IMR-90 (cell line): ENCODE measurements around the gene LGALS4. TPM values are rescaled to one million over a fixed set of nuclear protein-coding genes. Genes with fewer than 3 reads are reported as not detected.

Experiments
- ATAC-seq: fragments of 200-7000 bp; cut with Tn5 transposase; 2 replicates; pipeline ENCODE4 v1.9.1; 2020; ENCODE audit warnings: low read depth, mild to moderate bottlenecking, moderate library complexity
- BruUV-seq: library from RNA; stranded (reverse); fragments of 400-500 nt; replicated peaks from 2 replicates; lab custom pipeline; 2021; lab: Mats Ljungman, UMichigan
- CTCF ChIA-PET: fragments of 300-600 bp; formaldehyde crosslinking; extraction: SDS; loops from one replicate; lab custom pipeline; 2021; ENCODE audit warnings: antibody characterized with exemption; lab: Yijun Ruan, JAX
- POLR2A ChIA-PET: fragments of 300-600 bp; sonication (Branson Sonifier 250); formaldehyde crosslinking; loops from one replicate; lab custom pipeline; 2022; ENCODE audit warnings: antibody characterized with exemption; ENCODE audit not compliant: unreplicated experiment; lab: Charles Lee
- DNase-seq: peaks from one replicate; pipeline ENCODE4 v3.0.0; 2013
- H2AFZ ChIP-seq: replicated peaks from 2 replicates; pipeline ENCODE3; 2013; ENCODE audit warnings: low read length, mild to moderate bottlenecking; ENCODE audit not compliant: poor library complexity
- H2AK5ac ChIP-seq: 2 replicates; pipeline ENCODE4 v1.6.1; 2013; ENCODE audit warnings: low read depth, low read length, inconsistent platforms
- H2AK9ac ChIP-seq: replicated peaks from 2 replicates; pipeline ENCODE3; 2013; ENCODE audit warnings: mild to moderate bottlenecking, low read depth, low read length, moderate library complexity; ENCODE audit not compliant: poor library complexity
- H2BK120ac ChIP-seq: 2 replicates; pipeline ENCODE4 v1.6.1; 2013; ENCODE audit warnings: low read depth, low read length, inconsistent platforms
- H2BK15ac ChIP-seq: 3 replicates; pipeline ENCODE4 v1.6.1; 2013; ENCODE audit warnings: low read depth, low read length, inconsistent platforms
- H2BK20ac ChIP-seq: 2 replicates; pipeline ENCODE4 v1.6.1; 2013; ENCODE audit warnings: low read depth, mild to moderate bottlenecking, inconsistent platforms, low read length, moderate library complexity
- H2BK5ac ChIP-seq: 2 replicates; pipeline ENCODE4 v1.6.1; 2013; ENCODE audit warnings: mild to moderate bottlenecking, low read depth, low read length, inconsistent platforms; ENCODE audit not compliant: poor library complexity, severe bottlenecking
- H3K14ac ChIP-seq: replicated peaks from 2 replicates; pipeline ENCODE4 v1.6.1; 2013; ENCODE audit warnings: low read depth, low read length, inconsistent platforms
- H3K18ac ChIP-seq: 2 replicates; pipeline ENCODE4 v1.6.1; 2013; ENCODE audit warnings: low read depth, low read length, control low read depth
- H3K23ac ChIP-seq: 2 replicates; pipeline ENCODE4 v1.6.1; 2013; ENCODE audit warnings: low read depth, low read length, inconsistent platforms
- H3K27ac ChIP-seq: 2 replicates; pipeline ENCODE4 v1.5.1; 2013; ENCODE audit warnings: mild to moderate bottlenecking, control low read depth, low read length; ENCODE audit not compliant: insufficient read depth
- H3K27me3 ChIP-seq: 2 replicates; pipeline ENCODE4 v1.6.1; 2013; ENCODE audit warnings: low read length; ENCODE audit not compliant: control insufficient read depth, insufficient read depth
- H3K36me3 ChIP-seq: 2 replicates; pipeline ENCODE4 v1.6.1; 2013; ENCODE audit warnings: low read length, mixed read lengths; ENCODE audit not compliant: control insufficient read depth, insufficient read depth
- H3K4ac ChIP-seq: 2 replicates; pipeline ENCODE4 v1.6.1; 2013; ENCODE audit warnings: low read depth, low read length, inconsistent platforms
- H3K4me1 ChIP-seq: 2 replicates; pipeline ENCODE4 v1.6.1; 2013; ENCODE audit warnings: low read length, mixed read lengths; ENCODE audit not compliant: control insufficient read depth, insufficient read depth
- H3K4me2 ChIP-seq: 2 replicates; pipeline ENCODE4 v1.6.1; 2013; ENCODE audit warnings: low read depth, mild to moderate bottlenecking, control low read depth, low read length, moderate library complexity
- H3K4me3 ChIP-seq: 2 replicates; pipeline ENCODE4 v1.5.1; 2013; ENCODE audit warnings: low read depth, mild to moderate bottlenecking, control low read depth, low read length, moderate library complexity; ENCODE audit not compliant: insufficient read depth
- H3K56ac ChIP-seq: 2 replicates; pipeline ENCODE4 v1.6.1; 2013; ENCODE audit warnings: low read length, inconsistent platforms; ENCODE audit not compliant: insufficient read depth; ENCODE audit errors: extremely low read depth
- H3K79me1 ChIP-seq, 2 experiments: 2 replicates each; pipeline ENCODE4 v1.6.1; 2013; ENCODE audit warnings: low read length in 2 of 2, inconsistent platforms in 1 of 2, low read depth in 1 of 2
- H3K9ac ChIP-seq: 2 replicates; pipeline ENCODE4 v1.6.1; 2013; ENCODE audit warnings: low read depth, low read length, control low read depth
- H3K9me1 ChIP-seq: 2 replicates; pipeline ENCODE4 v1.6.1; 2013; ENCODE audit warnings: low read length, inconsistent platforms; ENCODE audit not compliant: insufficient read depth
- H3K9me3 ChIP-seq: 2 replicates; pipeline ENCODE4 v1.6.1; 2013; ENCODE audit warnings: low read length; ENCODE audit not compliant: control insufficient read depth, insufficient read depth
- H4K20me1 ChIP-seq: 2 replicates; pipeline ENCODE4 v1.6.1; 2013; ENCODE audit warnings: low read length, inconsistent platforms; ENCODE audit not compliant: insufficient read depth
- H4K5ac ChIP-seq: 2 replicates; pipeline ENCODE4 v1.6.1; 2013; ENCODE audit warnings: mild to moderate bottlenecking, low read depth, low read length, control low read depth
- H4K8ac ChIP-seq, 2 experiments: 2 replicates each; pipeline ENCODE4 v1.6.1; 2013; ENCODE audit warnings: low read depth in 2 of 2, low read length in 2 of 2, control low read depth in 1 of 2, inconsistent platforms in 1 of 2
- H4K91ac ChIP-seq: 2 replicates; pipeline ENCODE4 v1.6.1; 2013; ENCODE audit warnings: low read depth, low read length, inconsistent platforms; ENCODE audit not compliant: insufficient read depth
- CHD1 ChIP-seq: IDR thresholded peaks from 2 replicates; pipeline ENCODE4 v1.6.1; 2012; ENCODE audit warnings: low read depth, low read length, improper control_type of control experiment
- CTCF ChIP-seq: conservative IDR thresholded peaks from 2 replicates; pipeline ENCODE4 v1.5.1; 2012; ENCODE audit warnings: mild to moderate bottlenecking, low read depth, low read length, improper control_type of control experiment
- ELK1 ChIP-seq: fragments of 150-350 bp; IDR thresholded peaks from 2 replicates; pipeline ENCODE4 v1.6.1; 2016; ENCODE audit warnings: low read depth, mild to moderate bottlenecking, low read length, moderate library complexity, borderline replicate concordance
- MAFK ChIP-seq: IDR thresholded peaks from 2 replicates; pipeline ENCODE4 v1.6.1; 2012; ENCODE audit warnings: low read depth, low read length, improper control_type of control experiment
- MAZ ChIP-seq: IDR thresholded peaks from 2 replicates; pipeline ENCODE4 v1.6.1; 2012; ENCODE audit warnings: low read depth, mild to moderate bottlenecking, low read length, improper control_type of control experiment, moderate library complexity, borderline replicate concordance
- MXI1 ChIP-seq: IDR thresholded peaks from 2 replicates; pipeline ENCODE4 v1.6.1; 2012; ENCODE audit warnings: low read depth, mild to moderate bottlenecking, low read length, moderate library complexity, borderline replicate concordance
- RAD21 ChIP-seq: IDR thresholded peaks from 2 replicates; pipeline ENCODE4 v1.6.1; 2012; ENCODE audit warnings: low read length, improper control_type of control experiment
- RCOR1 ChIP-seq: IDR thresholded peaks from 2 replicates; pipeline ENCODE4 v1.6.1; 2012; ENCODE audit warnings: mild to moderate bottlenecking, low read length, improper control_type of control experiment; ENCODE audit not compliant: insufficient replicate concordance
- WGBS, 2 experiments: methylation state at CpG; one replicate each; pipeline versions ENCODE4 v1.1.5 to v1.1.7; 2013; ENCODE audit warnings: missing lambda C conversion rate in 2 of 2; ENCODE audit not compliant: insufficient read length in 1 of 2; ENCODE audit errors: extremely low coverage in 2 of 2; 5-methylcytosine and 5-hydroxymethylcytosine counted together
- dilution Hi-C: fragments of 300-500 bp; cut with HindIII; formaldehyde crosslinking; loops from one replicate; pipeline ENCODE4 v1.14.3; 2018; ENCODE audit warnings: low sequenced_read_pairs; ENCODE audit not compliant: unreplicated experiment
- in situ Hi-C: fragments of 300-500 bp; cut with MboI; formaldehyde crosslinking; loops from 3 replicates; pipeline ENCODE4 v1.14.3; 2019; ENCODE audit warnings: low sequenced_read_pairs, inconsistent platforms, mixed read lengths
- intact Hi-C: fragments of 100-400 bp; cut with micrococcal nuclease; formaldehyde crosslinking; loops from 2 replicates; pipeline ENCODE4 v1.10.0; 2022
- polyA plus RNA-seq, 3 experiments: library from polyadenylated mRNA; depleted of rRNA; stranded (reverse); fragments of >200 nt; gene quantifications; 2 replicates each; pipeline ENCODE4 v1.2.3, GENCODE V29; 2012; ENCODE audit warnings: low replicate concordance in 1 of 3
- total RNA-seq: library from RNA; depleted of rRNA; stranded (reverse); fragments of >200 nt; gene quantifications from 2 replicates; pipeline ENCODE4 v1.2.3, GENCODE V29; 2012

LGALS4 gene
- total and polyA plus RNA-seq, 2 of the 4 experiments (the other 2 are of a cell fraction) = 0.29 TPM; not detected in 1

GRCh38 chr19:38840583-38840968 is 27.8 kb upstream of the LGALS4 start:
- Histone ChIP-seq H3K14ac (no peak overlapping the region), H3K18ac (no peak overlapping the region), H3K27me3 (no peaks in the 10 kb centered on the region), H2AK5ac (no peak overlapping the region), H2BK15ac (no peak overlapping the region), H3K27ac (no peak overlapping the region), H3K4me3 (no peak overlapping the region), H3K9me3 (no peaks in the 10 kb centered on the region), H2AK9ac (no peak overlapping the region), H4K5ac (no peak overlapping the region), H3K4me2 (no peak overlapping the region), H2BK120ac (no peak overlapping the region), H3K9ac (no peak overlapping the region), H4K91ac (no peak overlapping the region), H3K9me1 (peaks cover 7% of the 10 kb centered on the region; the same call in 1 of the 2 replicates), H3K36me3 (peaks cover 91% of the 10 kb centered on the region), H3K4me1 (peaks cover 10% of the 10 kb centered on the region; the same call in 1 of the 2 replicates), H2AFZ (no peak overlapping the region), H3K79me1 (peaks cover 58 to 89% of the 10 kb centered on the region in 2 experiments), H3K4ac (no peak overlapping the region), H2BK5ac (no peak overlapping the region), H4K8ac (no peak overlapping the region), H3K56ac (no peak overlapping the region), H3K23ac (no peak overlapping the region), H2BK20ac (no peak overlapping the region), H4K20me1 (peaks cover 82% of the 10 kb centered on the region)
- ATAC-seq = no peak
- TF ChIP-seq MXI1 (no peak), RAD21 (no peak), CHD1 (no peak), MAFK (no peak), ELK1 (no peak), MAZ (no peak), RCOR1 (no peak), CTCF (no peak)
- no TSS peak for BruUV-seq
- dilution Hi-C loops = no loop called here
- no CpG with 5 or more reads among the region's 5 CpGs for WGBS, 2 experiments
- in situ Hi-C loops = no loop called here
- ChIA-PET CTCF (no interaction called here), POLR2A (no interaction called here)
- intact Hi-C loops = no loop called here
- DNase-seq = no peak
